ENCODE results near the gene JAKMIP1.

Gene JAKMIP1

DNA sequence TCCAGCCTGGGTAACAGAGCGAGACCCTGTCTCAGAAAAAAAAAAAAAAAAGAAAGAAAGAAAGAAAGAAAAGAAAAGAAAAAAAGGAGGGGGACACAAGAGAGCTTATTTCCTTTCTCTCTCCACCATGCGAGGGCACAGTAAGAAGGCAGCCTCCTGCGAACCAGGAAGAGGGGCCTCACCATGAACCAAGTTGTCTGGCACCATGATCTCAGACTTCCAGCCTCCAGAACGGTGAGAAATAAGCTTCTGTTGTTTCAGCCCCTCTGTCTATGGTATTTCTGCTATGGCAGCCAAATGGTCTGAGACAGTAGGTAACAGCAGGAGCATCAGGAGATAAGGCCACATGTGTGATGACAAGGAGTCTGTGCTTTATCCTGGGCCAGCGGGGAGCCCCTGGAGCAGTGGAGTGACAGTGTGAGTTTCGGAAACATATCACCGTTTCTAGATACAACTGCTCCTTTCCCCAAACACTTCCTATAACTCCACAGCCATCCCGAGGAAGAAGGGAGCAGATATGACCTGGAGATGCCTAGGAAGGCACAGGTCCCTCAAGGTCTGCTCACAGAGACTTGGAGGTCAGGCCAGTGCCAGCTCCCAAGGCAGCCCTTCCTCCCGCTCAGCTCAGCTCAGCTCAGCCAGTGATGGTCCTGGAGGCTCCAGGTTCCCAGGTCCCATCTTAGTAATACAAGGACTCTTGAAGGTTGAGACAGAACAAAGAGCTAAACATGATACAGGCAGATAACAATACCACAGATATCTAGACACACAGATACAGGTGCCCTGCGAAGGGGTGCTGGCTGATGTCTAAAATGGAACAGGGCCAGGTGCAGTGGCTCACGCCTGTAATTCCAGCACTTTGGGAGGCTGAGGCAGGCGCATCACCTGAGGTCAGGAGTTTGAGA lies 17.7 kb downstream of the JAKMIP1 start:
- DNase-seq (ENCODE audit: low read depth), result no peak
- H3K4me3 ChIP-seq (ENCODE audit: low read length), result no peak overlapping the region
- TF ChIP-seq CTCF (IDR thresholded peaks at IDR 0.05; ENCODE audit: insufficient read depth, low read depth, low read length, missing control alignments), result no peak

- DNase-seq (ENCODE audit: low read depth), result no peak
- no peak for TF ChIP-seq CTCF (IDR thresholded peaks at IDR 0.05; ENCODE audit: insufficient read depth, low read depth, low read length, missing control alignments)
- no peak overlapping the region for H3K4me3 ChIP-seq (ENCODE audit: low read length)
Observed at GRCh38 chr4:6180841-6181631, 19.3 kb downstream of the JAKMIP1 start.

- TF ChIP-seq CTCF (IDR thresholded peaks at IDR 0.05; ENCODE audit: insufficient read depth, low read depth, low read length, missing control alignments), result no peak
- no peak overlapping the region for H3K4me3 ChIP-seq (ENCODE audit: low read length)
- no peak for DNase-seq (ENCODE audit: low read depth)
Observed at GRCh38 chr4:6179362-6179761, 21.0 kb downstream of the JAKMIP1 start.

DNA sequence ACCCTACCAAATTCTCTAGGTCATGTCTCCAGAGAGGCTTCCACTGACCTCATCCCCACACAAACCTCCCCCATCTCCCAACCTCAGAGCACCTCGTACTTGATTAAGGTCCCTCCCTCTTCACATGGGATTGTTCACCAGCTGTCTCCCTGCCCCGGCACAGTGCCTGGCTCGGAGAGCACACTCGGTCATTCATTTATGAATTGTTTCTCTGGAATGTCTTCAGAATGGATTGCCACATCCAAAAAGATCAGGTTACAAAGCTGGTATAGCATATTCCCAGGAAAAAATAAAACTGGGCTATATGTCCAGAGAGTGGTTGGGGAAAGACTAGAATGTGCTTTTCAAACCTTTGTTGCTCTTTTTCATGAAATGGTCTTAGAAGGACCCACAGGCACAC lies 21.6 kb downstream of the JAKMIP1 start:
- no peak for DNase-seq (ENCODE audit: low read depth)
- TF ChIP-seq CTCF (IDR thresholded peaks at IDR 0.05; ENCODE audit: insufficient read depth, low read depth, low read length, missing control alignments), result no peak
- no peak overlapping the region for H3K4me3 ChIP-seq (ENCODE audit: low read length)

DNA sequence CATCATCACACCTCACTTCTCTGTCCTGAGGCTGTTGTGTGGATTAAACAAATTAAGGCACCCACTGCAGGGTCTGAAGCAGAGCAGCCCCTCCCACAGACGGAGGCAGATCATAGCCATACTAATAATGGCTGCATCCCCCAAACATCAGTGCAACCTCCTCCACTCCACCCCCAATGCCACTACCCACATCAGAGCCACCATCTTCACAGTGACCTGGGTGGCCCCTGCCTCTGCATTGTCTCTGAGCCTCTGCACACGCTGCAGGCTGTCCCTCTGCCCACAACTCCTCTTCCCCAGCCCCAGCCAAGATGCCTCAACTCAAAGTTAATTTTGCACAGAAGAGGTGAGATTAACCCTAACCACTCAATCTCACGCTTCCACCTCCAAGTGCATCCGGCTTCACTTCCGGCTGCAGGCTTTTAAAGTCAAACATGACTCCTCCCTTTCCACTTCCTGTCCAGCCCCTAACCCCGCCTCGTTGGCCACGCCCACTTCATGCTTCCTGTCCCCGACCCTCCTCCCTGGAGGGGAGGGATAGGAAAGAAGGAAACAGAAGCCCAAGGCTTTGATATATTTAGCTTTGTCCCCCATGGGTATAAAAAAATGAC lies 22.7 kb downstream of the JAKMIP1 start:
- no peak overlapping the region for H3K4me3 ChIP-seq (ENCODE audit: low read length)
- TF ChIP-seq CTCF (IDR thresholded peaks at IDR 0.05; ENCODE audit: insufficient read depth, low read depth, low read length, missing control alignments), result no peak
- DNase-seq (ENCODE audit: low read depth), result no peak

GRCh38 chr4:6175426-6175825 lies 24.9 kb downstream of the JAKMIP1 start:
- DNase-seq (ENCODE audit: low read depth), result no peak
- no peak overlapping the region for H3K4me3 ChIP-seq (ENCODE audit: low read length)
- no peak for TF ChIP-seq CTCF (IDR thresholded peaks at IDR 0.05; ENCODE audit: insufficient read depth, low read depth, low read length, missing control alignments)
